HG02759 (cell line): Measurements from ENCODE around the gene TSPAN9.

Experiments used
- ATAC-seq: cut with Tn5 transposase; IDR thresholded peaks from one replicate; pipeline ENCODE4 v1.9.1; 2021; ENCODE audit warnings: mild to moderate bottlenecking, moderate library complexity; ENCODE audit not compliant: unreplicated experiment

Gene TSPAN9

DNA sequence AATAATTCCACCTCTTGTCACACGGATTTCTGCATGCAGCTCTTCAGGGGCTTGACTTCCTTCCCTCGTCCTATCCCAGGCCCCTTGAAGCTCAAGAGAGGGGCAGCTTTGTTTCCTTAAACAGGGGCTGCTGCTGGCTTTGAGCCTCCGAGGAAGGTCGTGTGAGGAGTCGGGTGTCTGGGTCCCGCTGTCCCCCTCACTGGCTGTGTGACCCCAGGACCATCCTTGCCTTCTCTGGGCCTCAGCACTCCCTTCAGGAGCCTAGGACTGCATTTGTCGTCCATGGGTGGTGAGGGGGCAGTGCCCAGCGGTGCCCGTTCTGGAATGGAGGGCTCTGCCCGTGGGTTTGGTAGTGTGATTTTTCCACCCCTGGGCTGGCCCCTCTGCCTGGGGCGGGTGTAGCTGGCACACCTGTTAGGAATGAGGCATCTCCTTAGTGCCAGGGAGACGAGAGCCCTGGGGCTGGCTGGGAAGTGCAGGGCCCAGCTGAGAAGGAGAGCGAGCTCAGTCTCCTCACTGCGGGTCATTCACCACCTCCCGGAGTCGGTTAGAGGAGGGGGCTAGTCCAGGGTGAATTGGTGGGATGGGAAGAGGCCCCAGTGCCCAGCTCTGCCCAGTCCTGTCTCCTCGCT lies 60.8 kb downstream of the TSPAN9 start:
- no peak for ATAC-seq

DNA sequence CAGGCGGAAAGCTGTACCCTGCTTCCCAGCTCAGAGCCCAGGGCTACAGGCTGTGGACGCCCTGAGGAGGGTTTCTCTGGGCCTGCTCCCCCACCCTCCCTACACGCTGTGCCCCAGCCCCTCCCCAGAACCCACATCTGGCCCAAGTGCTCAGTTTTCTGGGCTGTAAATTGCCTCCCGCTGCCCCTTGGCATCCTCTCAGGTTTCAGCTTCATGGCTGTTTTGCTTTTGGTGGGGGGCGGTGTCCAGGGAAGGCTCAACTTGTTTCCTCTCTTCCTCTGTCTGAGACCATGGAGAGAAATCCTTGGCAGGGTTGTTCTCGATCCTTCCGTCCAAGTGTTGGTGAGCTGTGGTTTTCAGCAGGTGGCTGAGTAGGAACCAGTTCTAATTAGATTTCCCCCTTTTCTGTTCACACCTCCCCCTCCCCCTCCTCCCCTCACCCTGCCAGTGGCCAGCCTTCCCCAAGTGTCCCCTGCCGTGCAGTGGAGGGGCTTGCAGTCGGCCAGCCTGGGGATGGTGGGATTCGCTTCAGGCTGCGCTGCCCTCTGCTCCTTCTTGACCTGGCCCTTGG lies 61.8 kb downstream of the TSPAN9 start:
- no peak for ATAC-seq

DNA sequence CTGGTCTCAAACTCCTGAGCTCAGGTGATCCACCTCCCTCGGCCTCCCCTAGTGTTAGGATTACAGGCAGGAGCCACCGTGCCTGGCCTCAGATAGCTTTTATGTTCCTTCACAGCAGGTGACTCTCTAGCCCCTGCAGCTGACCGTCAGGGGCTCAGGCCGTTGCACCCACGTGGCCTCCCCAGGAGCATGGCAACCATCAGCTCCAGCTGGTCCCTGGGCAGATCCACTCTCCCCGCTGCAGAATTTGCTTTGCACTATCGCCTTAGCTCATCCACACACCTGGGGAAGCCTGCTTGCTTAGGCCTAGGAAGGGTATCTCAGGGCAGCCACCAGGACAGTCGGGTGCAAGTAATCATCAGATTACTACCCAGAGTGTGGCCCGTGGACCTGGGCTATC lies 62.6 kb downstream of the TSPAN9 start:
- ATAC-seq = no peak

DNA sequence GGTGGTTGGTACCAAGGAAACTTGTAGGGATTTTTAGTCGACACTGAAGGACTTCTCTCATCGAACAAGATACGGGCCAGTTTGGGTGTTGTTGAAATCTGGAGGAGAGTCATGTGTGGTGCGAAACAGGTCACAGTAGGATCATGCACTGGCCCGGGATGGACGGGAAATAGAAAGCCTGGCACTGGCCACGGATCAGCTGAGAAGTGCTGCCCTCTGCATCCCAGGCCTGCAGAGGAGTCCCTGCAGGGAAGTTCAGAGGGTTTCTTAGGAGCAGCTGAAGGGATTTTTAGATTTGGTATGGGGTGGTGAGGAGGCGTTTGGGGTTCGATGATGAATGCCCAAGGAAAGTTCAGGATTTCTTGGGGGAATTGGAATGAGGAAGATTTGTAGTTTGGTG lies 63.1 kb downstream of the TSPAN9 start:
- ATAC-seq = no peak

DNA sequence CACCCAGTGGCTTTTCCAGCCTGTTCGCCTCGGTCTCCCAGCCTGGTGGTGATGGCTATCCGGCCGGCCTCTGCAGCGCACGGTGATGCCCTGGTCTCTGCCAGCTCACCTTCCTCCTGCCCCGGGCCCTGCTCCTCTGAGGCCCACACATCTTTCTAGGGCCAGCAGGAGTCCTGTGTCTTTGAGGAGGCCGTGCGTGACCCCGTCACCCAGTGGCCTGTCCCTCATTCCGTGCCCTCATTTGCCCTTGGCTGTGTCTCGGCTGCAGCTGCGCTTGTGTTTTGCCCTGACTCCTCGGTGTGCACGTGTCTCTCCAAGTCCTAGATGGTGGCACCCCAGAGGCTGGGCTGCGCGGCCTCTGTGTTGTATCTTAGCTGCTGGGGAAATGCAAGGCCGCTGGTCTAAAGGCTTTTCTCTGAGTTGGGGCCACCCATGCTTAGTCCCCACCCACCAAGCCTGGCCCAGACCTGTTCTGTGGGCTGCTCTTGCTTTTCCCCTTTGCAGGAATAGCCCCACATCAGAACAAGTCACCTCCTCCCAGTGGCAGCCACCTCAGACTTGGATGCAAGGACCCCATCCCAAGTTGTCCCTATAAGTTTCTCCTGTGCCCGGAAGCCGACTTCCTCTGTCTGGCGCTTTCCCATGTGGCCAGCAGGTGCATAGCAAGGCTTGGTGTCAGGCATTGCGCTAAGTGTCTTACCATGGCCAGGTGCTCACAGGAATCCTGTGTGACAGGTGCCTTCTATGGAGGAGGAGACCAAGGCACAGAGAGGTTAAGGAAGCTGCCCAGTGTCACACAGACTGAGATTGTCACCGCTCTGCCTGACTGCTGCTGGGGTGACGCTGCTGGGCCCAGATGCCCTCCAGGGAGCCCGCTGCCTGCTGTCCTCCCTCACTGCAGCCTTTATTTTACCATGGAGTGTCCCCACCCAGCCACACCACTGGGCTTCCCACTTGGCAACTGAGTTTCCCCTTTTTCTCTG lies 64.5 kb downstream of the TSPAN9 start:
- no peak for ATAC-seq

DNA sequence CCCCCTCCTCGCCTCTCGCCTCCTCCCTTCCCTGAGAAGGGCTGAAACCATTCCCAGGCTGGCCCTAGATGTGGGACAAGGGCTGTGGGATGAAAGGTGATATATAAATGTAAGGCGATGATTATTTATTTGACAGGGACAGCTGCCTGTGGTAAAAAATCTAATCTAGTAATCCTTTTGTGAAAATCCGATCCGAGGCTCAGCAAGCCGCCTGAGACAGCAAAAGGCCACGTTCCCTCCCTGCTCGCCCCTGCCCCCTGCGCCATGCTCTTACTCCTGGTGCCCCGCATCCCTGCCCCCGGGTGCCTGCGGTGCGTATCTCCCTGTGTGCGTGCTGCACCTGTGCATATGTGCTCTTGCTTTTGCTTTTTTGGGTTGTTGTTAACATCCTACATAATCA lies 65.2 kb downstream of the TSPAN9 start:
- ATAC-seq = no peak

DNA sequence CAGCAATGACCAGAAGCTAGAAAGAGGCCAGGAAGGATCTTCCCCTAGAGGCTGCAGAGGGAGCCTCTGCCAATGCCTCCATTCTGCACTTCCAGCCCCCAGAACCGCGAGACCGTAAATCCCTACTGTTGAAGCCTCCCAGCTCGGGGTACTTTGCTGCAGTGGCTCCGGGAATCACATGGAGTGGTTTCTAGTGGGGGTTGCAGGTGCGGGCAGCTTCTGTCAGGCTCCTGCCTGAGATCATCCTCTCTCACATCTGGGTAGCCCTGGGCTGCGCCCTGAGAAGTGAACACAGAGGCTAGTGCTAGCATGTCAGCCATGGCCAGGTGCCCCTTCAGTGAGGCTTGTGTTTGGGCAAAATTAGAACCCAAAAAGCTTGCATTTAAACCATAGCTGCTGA lies 67.3 kb downstream of the TSPAN9 start:
- no peak for ATAC-seq

DNA sequence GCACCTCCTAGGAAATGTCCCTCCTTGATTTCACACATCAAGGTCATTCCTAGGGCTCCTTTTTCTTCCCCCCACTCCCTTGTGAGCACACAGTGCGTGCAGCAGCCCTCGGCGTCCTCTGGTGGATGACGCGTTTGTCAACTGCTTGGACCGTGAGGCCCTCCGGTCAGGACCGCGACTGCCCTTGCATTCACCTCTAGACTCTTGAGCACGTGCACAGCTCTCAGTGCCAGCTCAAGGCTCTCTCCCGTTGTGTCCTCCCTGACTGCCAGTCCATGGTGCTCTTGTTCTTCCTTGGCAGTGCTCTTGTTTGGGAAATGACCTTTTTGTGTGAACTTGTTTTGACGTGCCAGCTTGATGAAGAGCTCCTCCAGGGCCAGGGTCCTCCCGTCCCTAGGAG lies 67.9 kb downstream of the TSPAN9 start:
- no peak for ATAC-seq

DNA sequence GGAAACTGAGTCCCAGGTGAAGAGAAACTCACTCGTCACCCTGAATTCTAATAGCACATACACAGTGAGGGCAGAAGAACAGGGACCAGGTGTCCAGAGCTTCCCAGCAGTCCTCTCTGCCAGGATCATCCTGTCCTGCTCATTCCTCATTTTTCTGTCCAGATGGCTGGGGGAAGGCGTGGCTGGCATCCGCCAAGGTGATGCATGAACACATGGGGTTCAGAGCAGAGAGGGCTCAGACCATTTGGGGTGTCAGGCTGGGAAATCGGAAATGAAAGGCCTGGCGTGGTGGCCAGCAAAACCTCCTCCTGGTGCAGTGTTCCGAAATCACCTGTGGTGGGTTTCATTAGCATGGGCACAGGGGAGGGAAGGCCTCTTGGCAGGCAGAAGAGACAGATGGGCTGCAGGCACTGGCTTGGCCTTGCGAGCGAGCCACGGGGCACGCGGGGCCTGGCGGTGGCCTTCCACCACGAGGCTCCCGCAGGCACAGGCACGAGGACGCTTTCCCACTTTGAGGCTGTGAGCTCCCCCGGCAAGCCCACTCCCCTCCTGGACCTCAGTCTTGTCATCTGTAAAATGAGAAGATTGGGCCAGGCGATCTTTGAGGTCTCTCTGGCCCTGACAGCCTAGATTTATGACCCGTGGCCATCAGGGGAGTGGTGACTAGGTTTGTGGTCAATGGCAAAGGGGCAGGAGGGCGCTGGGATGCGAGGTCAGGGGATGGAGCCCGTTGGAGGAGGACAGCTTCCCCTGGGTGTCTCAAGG lies 68.5 kb downstream of the TSPAN9 start:
- ATAC-seq = no peak

DNA sequence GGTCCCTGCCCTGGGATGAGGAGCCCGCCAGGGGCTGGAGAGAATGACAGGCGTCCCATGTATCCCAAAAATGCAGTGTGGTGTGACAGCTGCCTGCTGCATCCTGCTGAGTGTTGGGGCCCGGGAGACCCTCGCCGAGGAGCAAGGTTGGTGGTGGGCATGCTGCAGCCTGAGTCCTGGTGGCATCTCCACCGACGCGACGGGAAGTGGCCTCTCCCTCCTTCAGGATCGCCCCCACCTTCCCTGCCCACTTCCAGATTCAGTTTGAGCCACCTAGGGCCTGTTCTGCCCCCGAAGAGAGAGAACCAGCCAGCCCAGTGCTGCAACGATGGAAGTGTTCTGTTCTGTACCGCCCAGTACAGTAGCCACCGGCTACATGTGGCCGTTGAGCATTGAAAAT lies 70.1 kb downstream of the TSPAN9 start:
- ATAC-seq = no peak

DNA sequence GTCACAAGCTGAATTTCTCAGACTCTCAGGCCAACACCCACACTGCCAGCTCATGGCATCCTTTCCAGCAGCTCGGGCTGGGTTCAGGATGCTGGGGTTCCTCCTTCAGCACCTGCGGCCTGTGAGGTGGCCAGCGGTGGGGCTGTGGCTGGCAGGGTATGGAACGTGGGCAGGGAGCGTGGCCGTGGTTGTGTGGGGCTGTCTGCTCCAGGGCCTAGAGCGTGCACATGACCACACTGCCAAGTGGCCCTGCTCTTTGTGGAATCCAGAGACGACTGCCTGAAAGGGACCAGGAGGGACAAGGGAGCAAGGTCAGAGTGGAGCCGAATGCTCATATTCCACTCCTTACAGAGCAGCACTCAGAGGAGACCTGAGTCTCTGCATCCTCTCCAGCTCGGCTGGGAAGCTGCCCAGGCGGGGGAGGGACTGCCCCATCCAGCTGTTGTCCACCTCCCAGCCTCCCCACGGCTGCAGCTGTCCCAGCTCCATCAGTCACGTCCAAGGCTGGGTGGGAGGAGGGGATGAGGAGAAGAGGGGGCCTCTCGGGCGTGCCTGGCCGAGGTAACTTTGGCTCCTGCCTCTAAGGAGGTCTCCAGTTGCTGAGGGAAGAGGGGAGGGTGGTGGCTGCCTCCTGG lies 71.3 kb downstream of the TSPAN9 start:
- ATAC-seq = no peak

DNA sequence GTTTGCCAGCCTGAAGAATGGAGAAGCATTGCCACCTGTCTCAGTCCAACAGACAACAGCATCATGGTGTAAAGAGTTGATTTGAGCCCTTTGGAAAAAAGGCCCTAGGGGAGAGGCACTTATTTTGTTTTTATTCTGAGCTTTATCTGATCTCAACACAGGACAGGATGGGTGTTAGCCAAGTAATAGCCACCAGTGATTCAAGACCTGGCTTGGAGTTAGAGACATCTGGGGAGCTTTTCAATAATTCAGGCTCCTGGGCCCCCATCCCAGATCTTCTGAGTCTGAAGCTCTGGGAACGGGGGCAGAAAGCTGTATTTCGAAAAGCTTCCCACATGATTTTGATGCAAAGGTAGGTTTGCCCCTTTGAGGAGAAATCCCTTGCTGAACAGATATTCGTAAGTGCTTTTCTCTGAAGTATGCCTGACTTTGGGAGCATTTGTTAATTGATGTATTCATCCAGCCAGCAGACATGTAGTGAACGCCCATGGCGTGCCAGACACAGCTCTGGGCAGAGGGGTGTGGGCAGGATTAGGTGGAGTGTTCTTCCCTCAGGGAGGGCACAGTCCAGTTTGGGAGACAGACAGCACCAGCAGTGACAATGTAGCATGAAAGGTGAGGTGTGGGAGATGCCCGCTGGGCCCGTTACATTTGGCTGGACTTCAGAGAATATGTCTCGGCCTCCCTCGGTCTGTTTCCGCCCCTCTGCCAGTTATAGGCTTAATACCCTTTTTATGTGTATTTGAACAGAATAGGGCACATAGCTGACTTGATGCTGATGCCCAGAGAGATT lies 72.5 kb downstream of the TSPAN9 start:
- no peak for ATAC-seq

DNA sequence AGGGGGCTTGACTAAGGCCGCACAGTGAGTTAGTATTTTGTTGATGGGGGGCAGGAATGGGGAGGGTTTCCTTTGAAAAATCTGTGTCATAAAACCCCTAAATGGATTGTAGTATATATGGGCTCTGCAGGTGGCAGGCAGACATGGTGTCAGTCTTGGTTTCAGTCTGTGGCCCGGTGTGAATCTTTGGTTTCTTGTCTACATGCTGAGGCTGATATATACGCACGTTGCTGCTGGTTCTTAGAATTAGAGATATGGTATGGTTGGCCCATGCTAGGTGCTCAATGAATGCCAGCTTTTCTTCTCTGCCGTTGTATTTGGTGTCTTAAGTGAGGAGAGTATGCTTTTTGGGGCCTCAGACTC lies 73.1 kb downstream of the TSPAN9 start:
- no peak for ATAC-seq

DNA sequence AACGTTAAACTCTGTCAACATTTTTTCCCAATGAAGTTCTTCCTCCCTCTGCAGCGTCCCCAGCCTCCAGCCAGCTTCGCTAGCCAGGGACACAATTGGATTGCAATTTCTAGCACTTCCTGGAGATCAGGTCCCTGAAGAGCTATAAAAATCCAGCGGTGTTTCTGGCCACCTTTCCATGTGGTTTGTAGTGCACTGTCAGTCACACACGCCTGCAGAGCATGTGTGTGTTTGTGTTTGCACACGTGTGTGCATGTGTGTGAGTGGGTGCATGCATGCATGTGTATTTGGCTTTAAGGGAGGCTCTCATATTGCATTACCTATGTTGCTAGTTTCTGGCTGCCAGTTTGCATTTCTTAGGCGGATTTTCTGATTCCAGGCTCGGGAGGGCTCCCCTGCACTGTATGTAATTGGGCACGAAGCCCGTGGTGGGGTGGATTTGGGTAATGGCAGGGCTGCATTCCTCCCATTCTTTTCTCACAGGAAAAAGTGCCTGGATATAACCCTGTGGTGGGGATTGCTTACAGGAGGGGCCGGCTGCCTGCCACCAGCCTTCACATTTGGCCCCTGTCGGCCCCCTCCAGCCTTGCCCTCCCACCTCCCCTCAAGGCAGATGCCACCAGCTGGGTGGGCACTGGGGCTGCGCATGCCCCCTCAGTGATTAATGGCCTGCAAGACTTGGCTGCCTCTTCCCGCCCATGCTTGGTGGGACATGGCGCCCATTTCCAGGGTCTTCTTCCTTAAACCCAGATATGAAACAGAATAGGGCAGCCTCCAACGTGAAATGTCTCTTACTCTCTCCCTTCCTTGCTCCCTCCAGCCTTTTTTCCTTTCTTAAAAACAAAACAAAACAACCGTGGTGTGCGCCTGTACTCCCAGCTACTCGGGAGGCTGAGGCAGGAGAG lies 74.0 kb downstream of the TSPAN9 start:
- ATAC-seq = no peak

DNA sequence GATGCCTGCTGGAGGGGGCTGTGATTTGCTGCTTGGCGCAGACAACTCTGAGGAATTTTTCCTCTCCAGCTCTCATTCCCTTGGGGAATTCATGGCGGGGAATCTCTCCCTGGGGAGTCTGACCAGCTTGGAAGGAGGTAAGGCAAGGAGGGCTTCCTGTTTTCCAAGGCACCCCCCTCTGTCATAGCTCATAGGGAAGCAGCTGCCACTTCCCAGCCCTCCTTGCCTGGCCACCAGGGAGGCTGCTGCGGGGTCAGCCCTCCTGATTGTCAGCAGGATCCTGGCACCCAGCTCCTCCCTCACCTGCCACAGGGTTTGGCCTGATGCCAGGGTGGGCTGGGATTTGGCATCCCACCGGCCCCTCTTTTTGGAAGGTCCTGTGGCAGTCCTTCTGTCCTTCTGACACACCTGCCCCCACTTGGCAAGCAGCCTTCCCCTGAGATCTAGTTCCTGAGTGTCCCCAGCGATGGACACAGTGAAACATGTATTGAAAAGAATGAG lies 74.9 kb downstream of the TSPAN9 start:
- no peak for ATAC-seq

DNA sequence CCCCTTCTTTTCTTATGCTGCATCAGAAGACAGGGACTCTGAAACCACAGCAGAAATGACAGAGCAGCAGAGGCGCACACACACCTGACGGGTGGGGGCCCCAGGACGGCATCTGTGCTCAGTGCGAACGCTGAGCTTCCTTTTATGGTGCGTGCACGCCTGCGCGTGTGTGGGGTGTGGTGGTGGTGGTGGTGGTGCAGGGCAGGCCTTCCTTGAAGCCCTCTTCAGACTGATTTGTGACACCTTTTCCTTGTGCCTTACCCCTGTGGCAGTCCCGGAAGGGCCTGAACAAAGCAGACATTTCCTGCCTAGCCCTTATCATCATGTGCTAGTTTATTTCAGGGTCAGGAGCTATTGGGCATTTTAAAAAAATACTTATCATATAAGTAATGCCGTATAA lies 75.7 kb downstream of the TSPAN9 start:
- ATAC-seq = no peak

DNA sequence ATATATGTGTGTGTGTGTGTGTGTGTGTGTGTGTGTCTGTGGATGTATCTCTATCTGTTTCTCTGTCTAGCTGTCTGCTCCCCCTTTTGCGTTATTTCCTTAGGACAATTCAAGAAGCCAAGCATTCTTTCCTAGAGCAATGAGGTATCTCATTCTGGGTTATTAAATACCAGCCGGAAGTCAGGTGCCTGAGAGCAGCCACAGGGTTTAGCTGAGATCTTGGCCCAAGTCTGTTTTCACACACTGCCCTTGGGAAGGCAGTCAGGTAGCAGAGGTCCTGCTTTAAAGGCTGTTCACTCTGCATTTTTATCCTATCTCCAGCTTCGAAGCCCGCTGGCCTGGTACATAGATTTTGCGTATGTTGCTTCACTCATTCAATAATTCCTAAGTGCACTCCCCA lies 76.8 kb downstream of the TSPAN9 start:
- ATAC-seq = no peak

DNA sequence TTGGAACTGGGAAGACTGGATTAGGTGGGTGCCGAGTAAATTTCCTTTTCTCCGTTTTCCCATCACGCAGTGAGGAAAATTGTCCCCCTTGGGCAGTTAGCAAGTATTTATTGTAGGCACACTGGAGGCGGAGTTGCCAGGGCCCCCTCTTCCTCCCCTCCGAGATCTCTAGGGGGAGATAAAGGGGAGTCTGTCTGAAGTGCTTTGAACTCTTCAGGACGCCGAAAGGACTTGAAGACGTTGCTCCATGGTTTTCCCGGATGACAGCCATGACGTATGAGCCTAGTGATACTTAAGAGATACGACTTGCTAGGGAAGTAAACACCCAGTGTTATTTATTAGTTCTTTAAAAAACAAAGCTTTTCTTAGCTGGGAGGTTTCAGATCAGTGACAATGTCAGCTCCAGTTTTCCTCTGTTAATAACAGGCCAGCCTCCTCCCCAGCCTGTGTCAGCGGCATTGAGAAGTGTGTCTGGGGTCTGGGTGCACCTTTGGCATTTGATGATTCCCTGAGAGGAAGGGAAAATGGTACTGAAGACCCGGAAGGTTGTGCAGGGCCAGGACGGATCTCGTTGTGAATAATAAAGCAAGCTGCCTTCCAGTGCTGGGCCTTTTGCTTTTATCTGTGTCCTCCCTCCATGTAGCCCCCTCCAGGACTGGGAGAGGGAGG lies 78.7 kb downstream of the TSPAN9 start:
- no peak for ATAC-seq
